Activated CD4-positive, alpha-beta T cell treated with anti-CD3 and anti-CD28 coated beads, Interleukin-2, Interleukin-4, amounts not matched to agents 100 ng/mL and 50 ng/mL, durations not matched to agents 16 hours and 8 hours (primary cell): ENCODE measurements around the gene CFAP61.
"Not testable (repeated sequence)": the region's sequence is repeated elsewhere in the genome, so short reads cannot be mapped to it uniquely, and the experiment has no call there.

Experiments used
- DNase-seq: peaks from one replicate; pipeline ENCODE4 v3.0.0-alpha.2; 2020; ENCODE audit warnings: low spot score

CFAP61 gene

GRCh38 chr20:20211274-20211987, 159.1 kb downstream of the CFAP61 start:
- no peak for DNase-seq

GRCh38 chr20:20211988-20212518, 159.7 kb downstream of the CFAP61 start:
- no peak for DNase-seq

- no peak for DNase-seq
Measured at GRCh38 chr20:20212675-20213096, 160.4 kb downstream of the CFAP61 start.

- no peak for DNase-seq
Measured at GRCh38 chr20:20213526-20214121, 161.3 kb downstream of the CFAP61 start.

GRCh38 chr20:20214757-20215275, 162.5 kb downstream of the CFAP61 start:
- no peak for DNase-seq

GRCh38 chr20:20215976-20216727, 163.8 kb downstream of the CFAP61 start:
- no peak for DNase-seq

- DNase-seq = no peak
Measured at GRCh38 chr20:20216941-20217340, 164.6 kb downstream of the CFAP61 start.

GRCh38 chr20:20217621-20218020, 165.3 kb downstream of the CFAP61 start:
- DNase-seq = no peak

- DNase-seq = not testable (repeated sequence)
Measured at GRCh38 chr20:20218106-20218505, 165.8 kb downstream of the CFAP61 start.

- no peak for DNase-seq
Measured at GRCh38 chr20:20219016-20219415, 166.7 kb downstream of the CFAP61 start.

- no peak for DNase-seq
Measured at GRCh38 chr20:20220134-20220533, 167.8 kb downstream of the CFAP61 start.

GRCh38 chr20:20223981-20224380, 171.6 kb downstream of the CFAP61 start:
- no peak for DNase-seq

- DNase-seq = no peak
Measured at GRCh38 chr20:20224806-20225205, 172.5 kb downstream of the CFAP61 start.

GRCh38 chr20:20225325-20226043, 173.2 kb downstream of the CFAP61 start:
- DNase-seq = no peak

- DNase-seq = no peak
Measured at GRCh38 chr20:20226554-20226953, 174.2 kb downstream of the CFAP61 start.

- DNase-seq = no peak
Measured at GRCh38 chr20:20227013-20227571, 174.8 kb downstream of the CFAP61 start.

- DNase-seq = no peak
Measured at GRCh38 chr20:20228351-20228750, 176.0 kb downstream of the CFAP61 start.

GRCh38 chr20:20229595-20229994, 177.3 kb downstream of the CFAP61 start:
- no peak for DNase-seq

- no peak for DNase-seq
Measured at GRCh38 chr20:20230741-20231140, 178.4 kb downstream of the CFAP61 start.

- DNase-seq = no peak
Measured at GRCh38 chr20:20231528-20232298, 179.4 kb downstream of the CFAP61 start.

- DNase-seq = no peak
Measured at GRCh38 chr20:20233041-20233514, 180.7 kb downstream of the CFAP61 start.
